HG03439 (cell line): ENCODE results near the gene RAB44.

Experiments used
- ATAC-seq: cut with Tn5 transposase; IDR thresholded peaks from one replicate; pipeline ENCODE4 v1.9.1; 2021; ENCODE audit warnings: mild to moderate bottlenecking, moderate library complexity; ENCODE audit not compliant: unreplicated experiment

RAB44 gene

GRCh38 chr6:36728289-36729160 lies 30.9 kb downstream of the RAB44 start:
- no peak for ATAC-seq

- ATAC-seq, result no peak
Observed at GRCh38 chr6:36729161-36729524, 31.5 kb downstream of the RAB44 start.

DNA sequence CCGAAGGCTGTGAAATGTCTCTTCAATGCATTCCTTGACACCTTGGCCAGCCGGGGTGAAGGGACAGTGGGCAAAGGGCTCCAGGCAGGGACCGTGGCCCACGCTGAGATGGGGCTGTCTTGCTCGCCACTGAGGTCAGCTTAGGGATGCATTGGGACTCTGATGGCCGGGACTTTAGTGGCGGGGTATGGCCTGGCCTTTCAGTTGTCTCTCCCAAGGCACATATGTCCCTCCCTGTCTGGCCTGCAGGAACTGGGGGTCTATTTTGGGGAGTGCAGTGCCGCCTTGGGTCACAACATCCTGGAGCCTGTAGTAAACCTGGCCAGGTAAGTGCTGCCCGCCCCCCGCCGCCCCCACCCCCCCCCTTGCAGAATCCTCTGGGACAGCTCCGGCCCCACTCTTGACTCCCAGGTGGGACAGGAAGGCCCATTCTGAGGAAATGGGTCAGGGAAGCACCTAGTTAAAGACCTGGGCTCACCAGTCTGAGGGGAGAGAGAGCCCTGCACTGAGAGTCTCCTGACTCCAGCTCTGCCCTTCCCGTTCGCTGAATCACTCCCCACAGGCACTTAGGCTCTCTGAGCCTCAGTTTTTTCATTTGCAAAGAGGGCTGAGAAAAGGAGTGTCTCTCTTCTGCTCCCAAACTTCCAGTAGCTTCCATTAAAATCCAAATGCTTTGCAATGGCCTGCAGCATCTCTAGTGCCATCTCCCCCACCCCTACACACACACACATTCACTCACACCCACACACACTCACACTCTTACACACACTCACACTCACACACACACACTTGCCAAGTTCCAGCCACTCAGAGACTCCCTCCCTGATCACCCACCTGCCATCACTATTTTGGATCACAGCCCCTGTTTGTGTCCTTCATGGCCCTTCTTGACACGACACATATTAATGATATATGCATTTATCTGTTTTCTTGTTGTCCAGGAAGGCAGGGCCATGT lies 33.1 kb downstream of the RAB44 start:
- no peak for ATAC-seq

DNA sequence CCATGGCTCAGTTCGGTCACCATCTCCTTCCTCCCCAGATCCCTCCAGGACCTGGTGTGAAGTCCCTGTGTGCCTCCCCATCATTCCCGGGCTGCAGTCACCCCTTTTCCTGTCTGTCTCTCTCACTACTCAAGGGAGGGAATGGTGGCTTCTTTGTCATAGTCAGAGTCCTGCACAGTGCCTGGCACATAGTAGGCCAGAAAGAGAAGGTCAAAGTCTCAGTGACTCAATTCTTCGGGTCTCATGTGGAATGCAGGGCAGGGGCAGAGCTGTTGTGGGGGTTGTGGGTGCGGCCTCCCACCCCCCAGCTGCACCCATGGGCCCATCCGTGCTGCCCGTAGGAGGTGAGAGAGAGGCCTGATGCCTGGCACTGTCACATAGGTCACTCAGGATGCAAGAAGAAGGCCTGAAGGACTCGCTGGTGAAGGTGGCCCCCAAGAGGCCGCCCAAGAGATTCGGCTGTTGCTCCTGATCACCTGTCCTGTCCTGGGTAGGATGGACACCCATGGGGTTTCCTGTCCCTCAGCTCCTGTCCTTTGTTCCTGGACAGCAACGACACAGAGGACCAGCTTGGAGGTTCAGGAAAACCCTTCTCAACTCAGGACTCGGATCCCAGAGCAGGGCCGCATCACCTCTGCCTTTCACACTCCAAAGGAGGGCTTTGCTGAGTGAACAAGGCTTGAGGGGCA lies 34.1 kb downstream of the RAB44 start:
- no peak for ATAC-seq

DNA sequence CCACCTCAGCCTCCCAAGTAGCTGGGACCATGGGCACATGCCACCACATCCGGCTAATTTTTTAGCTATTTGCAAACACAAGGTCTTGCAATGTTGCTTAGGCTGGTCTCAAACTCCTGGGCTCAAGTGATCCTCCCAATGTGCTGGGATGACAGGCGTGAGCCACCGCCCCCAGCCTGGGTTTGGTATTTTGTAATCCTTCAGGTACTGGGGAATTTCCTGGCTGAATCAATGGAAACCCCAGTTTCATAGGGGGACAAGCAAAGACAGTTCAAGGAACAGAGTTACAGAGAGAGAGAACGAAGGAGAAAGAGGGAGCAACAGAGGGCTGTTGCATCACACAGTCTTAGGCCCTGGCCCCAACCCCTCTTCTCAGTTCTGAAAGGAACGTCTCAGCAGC lies 35.7 kb downstream of the RAB44 start:
- ATAC-seq, result no peak

DNA sequence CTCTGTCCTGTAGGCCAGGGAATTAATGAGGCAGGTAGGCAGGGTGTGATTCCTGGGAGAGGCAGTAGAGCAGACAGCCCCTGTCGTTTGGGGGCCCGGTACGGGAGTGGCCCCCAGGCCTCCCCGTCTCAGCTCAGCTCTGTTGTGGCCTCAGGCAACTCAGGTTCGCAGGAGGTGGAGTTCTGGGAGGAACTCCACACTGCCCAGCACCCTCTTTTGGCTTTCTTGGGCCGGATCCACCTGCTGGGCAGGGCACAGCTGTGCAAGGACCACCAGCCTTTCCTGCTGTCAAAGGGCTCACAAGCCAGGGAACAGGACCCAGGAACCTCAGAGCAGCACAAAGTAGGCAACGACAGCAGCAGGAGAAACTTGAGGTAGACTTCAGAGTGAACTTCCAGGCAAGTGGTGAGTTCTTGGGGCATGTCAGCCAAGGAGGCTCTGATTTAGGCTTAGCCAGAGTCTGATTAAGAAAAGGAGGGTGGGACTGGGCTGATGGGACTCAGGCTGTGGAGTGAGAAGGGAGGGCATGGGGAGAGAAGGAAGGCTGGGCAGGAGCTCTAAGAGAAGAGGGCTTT lies 36.9 kb downstream of the RAB44 start:
- no peak for ATAC-seq

- no peak for ATAC-seq
Observed at GRCh38 chr6:36735110-36736071, 37.8 kb downstream of the RAB44 start.

DNA sequence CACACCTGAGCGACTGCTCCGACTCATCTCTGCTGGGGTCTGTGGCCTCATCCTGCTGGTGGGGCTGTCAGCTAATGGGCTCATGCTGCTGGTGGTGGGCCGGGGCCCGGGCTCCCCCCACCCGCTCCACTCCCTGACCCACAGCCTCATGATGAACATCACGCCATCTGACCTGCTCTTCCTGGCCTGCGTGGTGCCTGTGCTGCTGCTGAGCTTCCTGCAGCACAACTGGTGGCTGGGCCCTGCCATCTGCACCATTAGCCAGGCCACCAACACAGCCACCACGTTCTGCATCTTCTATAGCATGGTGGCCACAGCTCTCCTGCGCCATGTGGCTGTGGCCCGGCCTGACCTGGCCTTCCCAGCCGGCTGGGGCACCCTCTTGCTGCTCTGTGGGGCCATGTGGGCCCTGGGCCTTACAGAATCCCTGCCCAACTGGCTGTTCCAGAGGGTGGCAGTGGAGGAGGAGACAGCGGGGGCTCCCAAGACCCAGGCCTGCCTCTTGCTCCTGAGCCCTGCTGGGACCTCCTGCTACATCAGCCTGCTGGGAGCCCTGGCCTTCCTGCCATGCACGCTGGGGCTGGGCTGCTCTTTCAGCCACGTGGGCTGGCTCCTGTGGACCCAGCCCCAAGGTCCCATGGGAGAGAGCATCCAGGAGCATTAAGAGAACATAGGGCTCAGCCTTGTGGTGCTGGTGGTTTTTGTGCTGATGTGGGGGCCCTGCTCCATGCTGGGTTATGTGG lies 39.6 kb downstream of the RAB44 start:
- no peak for ATAC-seq

- ATAC-seq, result no peak
Observed at GRCh38 chr6:36738108-36738507, 40.5 kb downstream of the RAB44 start.

DNA sequence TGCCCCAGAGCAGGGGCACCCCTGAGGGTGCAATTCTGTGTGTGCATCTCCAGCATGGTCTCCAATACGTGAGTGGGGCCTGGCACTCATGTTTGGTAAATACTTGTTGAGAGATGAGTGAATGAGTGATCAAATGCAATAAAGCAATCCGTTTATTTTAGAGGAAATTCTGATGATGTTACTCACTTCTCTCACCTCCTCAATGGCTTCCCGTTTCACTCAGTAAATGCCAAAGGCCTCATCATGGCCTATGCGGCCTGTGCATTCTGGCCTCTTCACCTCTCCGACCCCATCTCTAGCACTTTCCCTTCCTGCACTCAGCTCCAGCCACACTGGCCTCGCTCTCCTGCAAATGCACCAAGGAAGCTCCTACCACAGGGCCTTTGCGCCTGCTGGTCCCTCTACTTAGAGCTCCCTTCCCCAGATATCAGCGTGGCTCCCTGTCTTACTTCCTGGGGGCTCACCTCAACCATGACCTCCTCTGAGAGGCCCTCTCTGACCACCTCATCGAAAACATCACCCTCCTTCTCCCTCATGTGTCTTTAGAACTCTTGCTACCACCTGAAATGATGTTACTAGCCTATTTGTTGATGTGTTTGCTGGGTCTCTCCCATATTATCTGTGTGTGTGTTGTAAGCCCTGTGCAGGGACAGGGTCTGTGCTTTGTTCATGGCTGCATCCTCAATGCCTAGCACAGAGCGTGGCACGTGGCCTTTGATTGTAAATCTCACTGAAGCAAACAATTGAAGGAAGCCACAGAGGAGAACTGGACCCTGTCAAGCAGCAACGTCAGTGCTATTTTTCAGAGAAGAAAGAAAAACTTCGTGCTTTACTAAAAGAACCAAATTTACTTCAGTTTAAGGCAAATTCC lies 42.6 kb downstream of the RAB44 start:
- ATAC-seq, result no peak

- no peak for ATAC-seq
Observed at GRCh38 chr6:36740818-36741179, 43.2 kb downstream of the RAB44 start.

- ATAC-seq, result no peak
Observed at GRCh38 chr6:36742146-36742545, 44.5 kb downstream of the RAB44 start.

GRCh38 chr6:36743032-36743431 lies 45.4 kb downstream of the RAB44 start:
- ATAC-seq, result no peak

- no peak for ATAC-seq
Observed at GRCh38 chr6:36743538-36744303, 46.1 kb downstream of the RAB44 start.

GRCh38 chr6:36744304-36744673 lies 46.7 kb downstream of the RAB44 start:
- no peak for ATAC-seq

GRCh38 chr6:36745283-36745682 lies 47.7 kb downstream of the RAB44 start:
- no peak for ATAC-seq

DNA sequence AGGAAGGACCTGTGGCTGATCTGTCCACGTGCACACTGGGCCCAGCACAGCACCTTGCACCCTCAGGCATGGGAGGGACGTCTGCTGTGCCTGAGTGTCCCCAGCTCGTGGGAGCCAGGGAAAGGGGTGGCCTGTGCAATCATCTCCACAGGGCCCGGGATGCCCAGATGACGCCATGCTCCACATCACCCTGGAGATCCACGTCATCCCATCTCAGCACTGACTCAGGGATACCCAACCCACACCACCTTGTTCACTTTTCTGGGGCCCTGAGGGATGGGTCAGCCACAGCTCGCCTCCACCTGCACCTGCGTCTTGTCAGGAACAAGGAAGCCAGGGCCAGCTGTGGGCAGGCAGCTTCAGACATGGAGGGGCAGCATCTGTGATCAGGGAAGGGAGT lies 48.2 kb downstream of the RAB44 start:
- no peak for ATAC-seq

GRCh38 chr6:36746251-36746650 lies 48.6 kb downstream of the RAB44 start:
- ATAC-seq, result no peak
